ACHN (cell line): Measurements from ENCODE around the gene SLC31A1.

Experiments
- DNase-seq: peaks from one replicate; pipeline ENCODE4 v3.0.0-alpha.2; 2015
- in situ Hi-C: cut with HindIII; loops from 2 replicates; pipeline ENCODE4 v1.10.0; 2017; ENCODE audit warnings: low sequenced_read_pairs, low pct_ligation_motif_present, low pct_unique_long_range_greater_than_20kb

Gene SLC31A1

DNA sequence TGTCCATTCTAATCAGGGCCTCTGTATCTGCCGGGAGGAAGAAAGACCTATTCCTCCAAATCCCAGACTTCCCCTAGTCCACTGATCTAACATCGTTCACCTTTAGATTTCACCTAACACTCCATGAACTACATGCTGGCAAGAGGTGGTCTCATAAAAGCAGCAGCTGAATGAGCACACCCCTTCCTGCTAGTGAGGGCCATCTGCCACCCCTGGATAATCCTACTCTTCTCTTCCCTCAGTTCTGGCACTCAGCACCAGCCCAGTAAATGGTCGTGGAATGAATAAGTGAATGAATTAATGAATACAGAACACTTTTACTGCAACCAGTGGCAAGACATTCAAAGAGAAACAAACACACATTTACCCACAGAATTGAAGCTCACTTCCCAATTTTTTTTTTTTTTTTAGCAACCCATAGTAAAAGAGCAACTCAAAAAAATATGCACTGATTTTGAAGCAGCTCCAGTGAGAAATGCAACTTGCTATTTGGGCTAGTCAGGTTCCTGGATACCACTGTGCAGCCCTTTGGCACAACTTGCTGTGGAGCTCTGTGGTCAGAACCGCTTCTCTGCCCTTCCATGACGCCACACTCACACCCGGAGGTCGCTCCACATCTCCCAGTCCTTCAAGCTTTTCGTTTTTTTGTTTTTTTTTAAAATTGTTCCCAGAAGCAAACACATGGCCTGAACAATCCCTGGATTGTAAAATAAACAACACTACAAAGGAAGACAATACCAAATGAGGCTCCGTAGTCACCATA is 75.6 kb downstream of the SLC31A1 start:
- in situ Hi-C loops, result no loop called here
- no peak for DNase-seq

DNA sequence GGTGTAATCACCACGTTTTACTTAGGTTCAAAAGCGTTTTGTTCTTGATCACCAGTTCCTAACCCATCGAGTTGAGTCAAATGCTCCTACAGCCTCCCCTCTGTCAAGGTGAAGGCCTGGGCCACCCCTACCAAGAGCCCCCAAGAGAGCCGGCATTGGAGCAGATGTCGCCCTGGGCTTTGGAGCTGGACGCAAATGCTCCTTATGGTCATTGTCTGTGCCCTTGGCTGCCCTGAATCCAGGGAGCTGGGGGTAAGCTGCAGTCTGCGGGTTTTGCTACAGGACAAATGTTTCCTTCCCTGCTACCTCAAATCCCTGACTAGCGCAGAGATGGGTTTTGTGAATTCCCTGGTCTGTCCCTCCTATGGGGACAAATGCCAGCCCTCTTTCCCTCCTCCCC is 77.0 kb downstream of the SLC31A1 start:
- in situ Hi-C loops, result no loop called here
- DNase-seq, result no peak

- DNase-seq, result no peak
These were observed 77.8 kb downstream of the SLC31A1 start for GRCh38 chr9:113298924-113299770.

DNA sequence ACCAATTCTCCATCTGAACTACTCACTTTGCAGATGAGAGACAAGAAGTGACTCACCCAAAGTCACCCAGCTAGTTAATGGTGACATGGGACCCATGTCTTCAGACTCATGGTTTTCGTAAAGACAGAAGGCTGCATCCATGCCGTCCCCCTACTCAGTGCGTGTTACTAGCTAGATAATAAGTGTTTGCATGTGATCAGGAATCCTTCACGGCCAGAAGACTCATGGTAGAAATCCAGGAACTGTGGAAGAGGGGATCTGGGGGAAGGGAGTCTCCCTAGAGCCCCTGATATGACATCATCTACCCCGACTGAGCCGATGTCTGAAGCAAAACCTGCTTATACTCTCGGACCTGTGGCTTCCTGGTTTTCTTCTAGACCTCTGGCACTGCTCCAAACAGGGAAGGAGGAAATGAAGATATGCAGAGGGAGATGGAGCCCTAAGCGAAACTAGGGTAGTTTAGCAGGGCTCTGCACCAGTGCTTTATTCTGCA is 78.5 kb downstream of the SLC31A1 start:
- in situ Hi-C loops, result no loop called here
- no peak for DNase-seq

More at GRCh38 chr9:113298924-113299770, 77.8 kb downstream of the SLC31A1 start:
- in situ Hi-C loops, result no loop called here

DNA sequence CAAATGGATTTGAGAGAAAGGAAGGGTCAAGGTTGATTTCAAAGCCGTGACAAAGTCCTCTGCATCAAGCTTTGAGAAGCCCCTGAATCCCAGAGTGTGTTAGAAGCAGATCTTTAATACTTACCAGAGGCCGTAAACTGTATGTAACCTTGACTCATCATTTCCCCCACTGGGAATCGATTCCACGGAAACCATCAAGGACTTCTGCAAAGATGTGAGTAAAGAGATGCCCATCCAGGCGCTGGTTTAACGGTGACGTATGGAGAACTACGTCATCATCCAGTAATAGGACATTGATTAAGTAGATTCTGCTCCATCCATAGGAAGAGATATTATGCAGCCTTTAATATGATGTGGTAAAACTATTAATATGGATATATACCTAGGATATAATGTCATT is 80.2 kb downstream of the SLC31A1 start:
- in situ Hi-C loops, result no loop called here
- DNase-seq, result no peak

- no peak for DNase-seq
- in situ Hi-C loops, result no loop called here
These were observed 81.6 kb downstream of the SLC31A1 start, which contains the start of gene RNF183 for GRCh38 chr9:113302792-113303418. TSS of gene RNF183 (minus strand) at chr9:113303376. CDS start at chr9:113298184, 5,192 bp downstream.

GRCh38 chr9:113306566-113306965 is 85.2 kb downstream of the SLC31A1 start:
- in situ Hi-C loops, result no loop called here
- no peak for DNase-seq

DNA sequence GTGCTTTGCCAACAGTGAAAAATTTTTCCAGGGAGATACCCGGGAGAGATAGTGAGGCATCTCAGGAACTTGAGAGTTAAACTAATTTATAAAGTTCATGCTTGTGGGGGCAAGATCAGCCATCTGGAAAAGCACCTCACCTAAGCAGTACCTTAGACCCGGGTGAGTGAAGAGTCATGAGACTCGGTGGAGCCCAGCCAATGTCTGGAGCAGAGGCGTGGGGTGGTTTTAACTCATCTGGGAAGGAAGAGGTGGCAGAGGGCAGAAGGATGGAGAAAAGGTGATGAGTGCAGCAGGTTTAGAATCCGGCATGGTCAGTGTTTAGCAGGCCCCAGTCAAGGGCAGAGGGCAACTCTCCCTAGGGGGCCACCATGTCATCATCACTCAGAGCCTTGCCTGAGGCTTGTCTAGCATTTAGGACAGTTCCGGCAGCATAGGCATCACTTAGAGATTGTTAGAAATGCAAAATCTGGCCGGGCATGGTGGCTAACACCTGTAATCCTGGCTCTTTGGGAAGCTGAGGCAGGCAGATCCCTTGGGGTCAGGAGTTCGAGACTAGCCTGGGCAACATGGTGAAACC is 86.1 kb downstream of the SLC31A1 start:
- DNase-seq, result no peak
- in situ Hi-C loops, result no loop called here

DNA sequence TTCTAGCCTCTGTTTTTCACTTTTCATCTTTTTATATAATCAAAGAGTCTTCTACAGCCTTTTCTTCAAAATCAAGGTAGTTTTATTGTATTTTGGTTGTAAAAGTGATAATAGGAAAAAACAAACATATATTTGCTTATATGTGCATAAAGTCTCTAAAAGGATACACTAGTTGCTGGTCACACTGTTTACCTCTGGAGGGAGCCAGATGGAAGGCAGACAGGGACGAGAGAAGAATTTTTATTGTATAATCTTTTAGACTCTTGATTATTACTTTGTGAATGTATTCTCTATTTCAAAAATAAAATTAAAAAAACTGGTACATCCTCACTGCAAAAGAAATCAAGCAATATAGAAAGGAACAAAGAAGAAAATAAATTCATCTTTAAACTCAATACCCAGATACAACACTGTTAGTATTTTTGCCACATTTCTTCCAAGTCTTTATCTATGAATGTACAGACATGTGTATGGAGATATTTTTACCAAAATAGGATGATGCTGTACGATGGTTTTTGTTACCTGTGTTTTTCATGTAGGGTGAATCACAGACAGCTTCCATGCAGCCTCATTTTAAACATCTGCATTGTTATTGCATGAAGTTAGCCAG is 88.0 kb downstream of the SLC31A1 start:
- in situ Hi-C loops, result no loop called here
- peak; percentile 45 for DNase-seq

DNA sequence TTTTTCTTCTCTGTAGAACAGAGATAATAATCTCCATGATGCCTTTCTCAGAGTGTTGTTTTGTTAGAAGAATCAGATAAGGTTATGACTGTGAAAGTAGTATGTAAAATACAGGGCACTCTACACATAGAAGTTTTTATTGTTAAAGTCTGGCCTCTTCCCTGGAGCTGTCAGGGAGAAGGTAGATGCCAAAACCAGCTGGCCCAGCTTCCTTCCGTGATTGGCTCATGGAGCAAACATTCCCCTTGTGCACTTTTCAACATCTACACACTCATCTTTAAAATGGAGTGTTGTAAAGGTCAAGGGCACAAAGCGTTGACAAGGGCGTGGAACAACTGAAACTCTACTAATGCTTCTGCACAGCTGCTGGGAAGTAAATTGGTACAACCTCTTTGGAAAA is 89.2 kb downstream of the SLC31A1 start:
- DNase-seq, result no peak
- in situ Hi-C loops, result no loop called here

GRCh38 chr9:113311961-113312360 is 90.6 kb downstream of the SLC31A1 start:
- DNase-seq, result no peak
- in situ Hi-C loops, result no loop called here

- DNase-seq, result no peak
- in situ Hi-C loops, result no loop called here
These were observed 91.9 kb downstream of the SLC31A1 start for GRCh38 chr9:113313261-113313660.
